Body of pancreas (tissue), 4 donors: ENCODE data around the gene SNX25.
"Not testable (repeated sequence)": the region's sequence is repeated elsewhere in the genome, so short reads cannot be mapped to it uniquely, and the experiment has no call there.

Experiments used
- CTCF ChIP-seq, 7 experiments: fragments of 450-650 bp in 4 of 7; fragments of 200-600 bp in 3 of 7; sonication (generic) in 3 of 7; IDR thresholded peaks; one replicate each; pipeline ENCODE4 v1.5.1; 2016 to 2019; ENCODE audit warnings: antibody characterized with exemption in 7 of 7
- POLR2A ChIP-seq, 3 donors: fragments of 450-650 bp; IDR thresholded peaks; one replicate each; pipeline ENCODE4 v1.6.1; 2016; ENCODE audit warnings: antibody characterized with exemption in 3 of 3, mild to moderate bottlenecking in 2 of 3

GRCh38 chr4:185325721-185326120 lies 116.3 kb downstream of the SNX25 start:
- not testable (repeated sequence) for TF ChIP-seq CTCF, POLR2A (IDR thresholded peaks at IDR 0.05)
